Measurements from ENCODE around the gene SLC4A11. TPM values are rescaled to one million over a fixed set of nuclear protein-coding genes. Genes with fewer than 3 reads are reported as not detected.

Gene SLC4A11
- polyA plus RNA-seq, 2 of the 4 experiments (the other 2 are of a cell fraction) = 2.0 to 10.7 TPM

DNA sequence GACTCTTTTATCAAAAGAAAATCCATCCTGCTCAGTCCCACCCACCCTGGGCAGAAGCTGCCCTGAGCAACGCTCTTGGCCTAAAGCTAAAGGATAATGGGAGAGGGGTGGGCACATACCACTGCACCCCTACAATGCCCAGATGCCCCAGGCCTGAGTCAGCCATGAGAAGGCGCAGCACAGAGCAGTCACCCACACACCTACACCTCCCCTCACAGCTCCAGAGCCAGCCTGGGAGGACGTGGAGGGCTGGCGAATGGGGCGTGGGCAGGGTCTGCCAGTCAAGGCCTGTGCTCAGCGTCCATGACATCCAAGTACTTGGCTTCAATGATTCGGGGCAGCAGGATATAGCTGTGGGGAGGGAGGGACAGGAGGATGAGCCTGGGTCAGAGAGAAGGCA lies 11.5 kb downstream of the SLC4A11 start (continued):
- TF ChIP-seq, protein P1, sequence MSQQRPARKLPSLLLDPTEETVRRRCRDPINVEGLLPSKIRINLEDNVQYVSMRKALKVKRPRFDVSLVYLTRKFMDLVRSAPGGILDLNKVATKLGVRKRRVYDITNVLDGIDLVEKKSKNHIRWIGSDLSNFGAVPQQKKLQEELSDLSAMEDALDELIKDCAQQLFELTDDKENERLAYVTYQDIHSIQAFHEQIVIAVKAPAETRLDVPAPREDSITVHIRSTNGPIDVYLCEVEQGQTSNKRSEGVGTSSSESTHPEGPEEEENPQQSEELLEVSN (IDR thresholded peaks at IDR 0.05; ENCODE audit: borderline replicate concordance, low read depth) = no peak
- no peak for TF ChIP-seq CEBPB (IDR thresholded peaks at IDR 0.05)
- TF ChIP-seq, protein P2, sequence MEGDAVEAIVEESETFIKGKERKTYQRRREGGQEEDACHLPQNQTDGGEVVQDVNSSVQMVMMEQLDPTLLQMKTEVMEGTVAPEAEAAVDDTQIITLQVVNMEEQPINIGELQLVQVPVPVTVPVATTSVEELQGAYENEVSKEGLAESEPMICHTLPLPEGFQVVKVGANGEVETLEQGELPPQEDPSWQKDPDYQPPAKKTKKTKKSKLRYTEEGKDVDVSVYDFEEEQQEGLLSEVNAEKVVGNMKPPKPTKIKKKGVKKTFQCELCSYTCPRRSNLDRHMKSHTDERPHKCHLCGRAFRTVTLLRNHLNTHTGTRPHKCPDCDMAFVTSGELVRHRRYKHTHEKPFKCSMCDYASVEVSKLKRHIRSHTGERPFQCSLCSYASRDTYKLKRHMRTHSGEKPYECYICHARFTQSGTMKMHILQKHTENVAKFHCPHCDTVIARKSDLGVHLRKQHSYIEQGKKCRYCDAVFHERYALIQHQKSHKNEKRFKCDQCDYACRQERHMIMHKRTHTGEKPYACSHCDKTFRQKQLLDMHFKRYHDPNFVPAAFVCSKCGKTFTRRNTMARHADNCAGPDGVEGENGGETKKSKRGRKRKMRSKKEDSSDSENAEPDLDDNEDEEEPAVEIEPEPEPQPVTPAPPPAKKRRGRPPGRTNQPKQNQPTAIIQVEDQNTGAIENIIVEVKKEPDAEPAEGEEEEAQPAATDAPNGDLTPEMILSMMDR (IDR thresholded peaks at IDR 0.05) = no peak
- no peak for TF ChIP-seq POLR2AphosphoS2 (conservative IDR thresholded peaks at IDR 0.05; ENCODE audit: low read length)
- TF ChIP-seq CBX2 (IDR thresholded peaks at IDR 0.05; ENCODE audit: borderline replicate concordance, low read depth) = no peak
- no peak for TF ChIP-seq EP300 (IDR thresholded peaks at IDR 0.05)

DNA sequence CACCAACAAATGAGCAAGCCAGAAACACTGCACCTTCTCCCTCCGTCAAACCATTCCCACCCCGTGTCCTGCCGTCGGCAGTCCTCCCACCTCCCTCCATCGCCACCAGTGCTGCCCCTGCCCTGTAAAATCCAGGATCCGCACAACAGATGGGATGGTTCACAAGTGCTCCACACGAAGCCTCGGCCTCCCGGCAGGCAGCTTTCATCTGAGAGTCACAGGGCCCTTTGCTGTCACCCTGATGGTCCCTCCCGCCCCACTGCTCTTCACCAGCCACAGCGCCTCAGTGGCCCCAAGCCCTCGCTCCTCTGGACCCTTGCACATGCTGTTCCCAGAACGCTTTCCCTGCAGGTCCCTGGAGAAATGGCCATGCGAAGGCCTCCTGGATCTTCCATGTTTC lies 12.1 kb downstream of the SLC4A11 start:
- WGBS (ENCODE audit: missing lambda C conversion rate) = 95% methylated on average over 14 of the region's 14 CpGs
- Histone ChIP-seq H3K9me3 (no peaks in the 10 kb centered on the region), H3K4me3 (no peak overlapping the region), H3K4me2 (no peak overlapping the region), H3K4me1 (peaks cover 35% of the 10 kb centered on the region), H3K27ac (no peak overlapping the region)
- ChIA-PET POLR2A (no interaction called here), CTCF (interaction anchor here (0.8 to 4.1 kb wide), 4 partner anchors 8 to 19 kb away, joined by 3 to 32 read pairs (median 3); no protein-coding TSS in a partner anchor)
- no peak for DNase-seq (ENCODE audit: low read depth in 1 of 2, low spot score in 1 of 2)
- FAIRE-seq = no peak
- no peak for ATAC-seq
- no peak for TF ChIP-seq NFE2L2 (conservative IDR thresholded peaks at IDR 0.05; ENCODE audit: low read length)
- no peak for TF ChIP-seq MAZ (IDR thresholded peaks at IDR 0.05; ENCODE audit: borderline replicate concordance, low read depth, low read length)
- TF ChIP-seq, protein P3, sequence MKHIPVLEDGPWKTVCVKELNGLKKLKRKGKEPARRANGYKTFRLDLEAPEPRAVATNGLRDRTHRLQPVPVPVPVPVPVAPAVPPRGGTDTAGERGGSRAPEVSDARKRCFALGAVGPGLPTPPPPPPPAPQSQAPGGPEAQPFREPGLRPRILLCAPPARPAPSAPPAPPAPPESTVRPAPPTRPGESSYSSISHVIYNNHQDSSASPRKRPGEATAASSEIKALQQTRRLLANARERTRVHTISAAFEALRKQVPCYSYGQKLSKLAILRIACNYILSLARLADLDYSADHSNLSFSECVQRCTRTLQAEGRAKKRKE (CRISPR knock-in tag; IDR thresholded peaks at IDR 0.05; ENCODE audit: low read depth) = no peak
- TF ChIP-seq, protein P4, sequence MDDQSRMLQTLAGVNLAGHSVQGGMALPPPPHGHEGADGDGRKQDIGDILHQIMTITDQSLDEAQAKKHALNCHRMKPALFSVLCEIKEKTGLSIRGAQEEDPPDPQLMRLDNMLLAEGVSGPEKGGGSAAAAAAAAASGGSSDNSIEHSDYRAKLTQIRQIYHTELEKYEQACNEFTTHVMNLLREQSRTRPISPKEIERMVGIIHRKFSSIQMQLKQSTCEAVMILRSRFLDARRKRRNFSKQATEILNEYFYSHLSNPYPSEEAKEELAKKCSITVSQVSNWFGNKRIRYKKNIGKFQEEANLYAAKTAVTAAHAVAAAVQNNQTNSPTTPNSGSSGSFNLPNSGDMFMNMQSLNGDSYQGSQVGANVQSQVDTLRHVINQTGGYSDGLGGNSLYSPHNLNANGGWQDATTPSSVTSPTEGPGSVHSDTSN (IDR thresholded peaks at IDR 0.05) = no peak
- TF ChIP-seq, protein P5, sequence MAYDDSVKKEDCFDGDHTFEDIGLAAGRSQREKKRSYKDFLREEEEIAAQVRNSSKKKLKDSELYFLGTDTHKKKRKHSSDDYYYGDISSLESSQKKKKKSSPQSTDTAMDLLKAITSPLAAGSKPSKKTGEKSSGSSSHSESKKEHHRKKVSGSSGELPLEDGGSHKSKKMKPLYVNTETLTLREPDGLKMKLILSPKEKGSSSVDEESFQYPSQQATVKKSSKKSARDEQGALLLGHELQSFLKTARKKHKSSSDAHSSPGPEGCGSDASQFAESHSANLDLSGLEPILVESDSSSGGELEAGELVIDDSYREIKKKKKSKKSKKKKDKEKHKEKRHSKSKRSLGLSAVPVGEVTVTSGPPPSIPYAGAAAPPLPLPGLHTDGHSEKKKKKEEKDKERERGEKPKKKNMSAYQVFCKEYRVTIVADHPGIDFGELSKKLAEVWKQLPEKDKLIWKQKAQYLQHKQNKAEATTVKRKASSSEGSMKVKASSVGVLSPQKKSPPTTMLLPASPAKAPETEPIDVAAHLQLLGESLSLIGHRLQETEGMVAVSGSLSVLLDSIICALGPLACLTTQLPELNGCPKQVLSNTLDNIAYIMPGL (CRISPR knock-in tag; IDR thresholded peaks at IDR 0.05; ENCODE audit: borderline replicate concordance) = no peak
- TF ChIP-seq CEBPB (IDR thresholded peaks at IDR 0.05) = no peak
- no peak for TF ChIP-seq NR3C1 (IDR thresholded peaks at IDR 0.05)
- TF ChIP-seq, protein P6, sequence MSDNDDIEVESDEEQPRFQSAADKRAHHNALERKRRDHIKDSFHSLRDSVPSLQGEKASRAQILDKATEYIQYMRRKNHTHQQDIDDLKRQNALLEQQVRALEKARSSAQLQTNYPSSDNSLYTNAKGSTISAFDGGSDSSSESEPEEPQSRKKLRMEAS (IDR thresholded peaks at IDR 0.05) = no peak
- no peak for TF ChIP-seq PHF8 (IDR thresholded peaks at IDR 0.05; ENCODE audit: borderline replicate concordance, low read depth)
- TF ChIP-seq ZSCAN20 (CRISPR knock-in tag; IDR thresholded peaks at IDR 0.05) = no peak
- no peak for TF ChIP-seq TP53 (CRISPR knock-in tag; IDR thresholded peaks at IDR 0.05)
- no peak for TF ChIP-seq KDM5A (IDR thresholded peaks at IDR 0.05)
- no peak for TF ChIP-seq MYC (IDR thresholded peaks at IDR 0.05; ENCODE audit: borderline replicate concordance, low read length)
- TF ChIP-seq RARB (CRISPR knock-in tag; IDR thresholded peaks at IDR 0.05) = no peak
